A549 treated with DMSO at 1 μM for 4 hours (cell line): ENCODE data around the gene SIN3A. TPM values are rescaled to one million over a fixed set of nuclear protein-coding genes. Genes with fewer than 3 reads are reported as not detected.

Source experiments
- total RNA-seq: library from RNA; stranded (reverse); fragments of 200-300 nt; extraction: Qiagen RNA extraction; gene quantifications from 5 replicates; pipeline ENCODE4 v1.2.3, GENCODE V29; 2022; ENCODE audit warnings: low read depth

The SIN3A gene
- 29.2 to 38.7 TPM (median 36.8 TPM) in 5 replicates for total RNA-seq

GRCh38 chr15:75451674-75452363 is at the start of gene SIN3A:
SIN3A (minus strand) TSS chr15:75451690; CDS start chr15:75430375, 21,315 bp downstream.

GRCh38 chr15:75367913-75368688 is 83.4 kb downstream of the SIN3A start, which contains the start of gene MAN2C1:
MAN2C1 (minus strand) TSS chr15:75368607; CDS start chr15:75368583, 24 bp downstream.

GRCh38 chr15:75346796-75347221 is 104.7 kb downstream of the SIN3A start, which contains the start of gene NEIL1:
NEIL1 (plus strand) TSS chr15:75347039; CDS start chr15:75348906, 1,867 bp downstream.

GRCh38 chr15:75335705-75336355 is 115.7 kb downstream of the SIN3A start, which contains the start of gene COMMD4:
COMMD4 (plus strand) TSS chr15:75336063; CDS start chr15:75336090, 27 bp downstream.

Other genes with a start within 250 kb of the SIN3A start
- 26.7 to 33.3 TPM (median 29.1 TPM) in 5 replicates for gene C15orf39, start 249.8 kb downstream of the SIN3A start, total RNA-seq
- gene GOLGA6C, start 193.4 kb downstream of the SIN3A start, total RNA-seq = 0.06 TPM in 1 of 5 replicates, not detected in the others
- 0.11 to 0.12 TPM in 2 of 5 replicates, not detected in the others for gene GOLGA6D, start 168.9 kb downstream of the SIN3A start, total RNA-seq
- gene COMMD4, start 115.6 kb downstream of the SIN3A start, total RNA-seq = 163 to 201 TPM (median 176 TPM) in 5 replicates
- gene NEIL1, start 104.7 kb downstream of the SIN3A start, total RNA-seq = 0.80 to 2.9 TPM (median 2.7 TPM) in 5 replicates
- gene MAN2C1, start 83.1 kb downstream of the SIN3A start, total RNA-seq = 68.6 to 83.0 TPM (median 80.2 TPM) in 5 replicates
- gene PTPN9, start 127.6 kb upstream of the SIN3A start, total RNA-seq = 39.1 to 52.0 TPM (median 47.4 TPM) in 5 replicates
- gene SNUPN, start 174.0 kb upstream of the SIN3A start, total RNA-seq = 30.8 to 33.7 TPM (median 32.2 TPM) in 5 replicates
- 98.0 to 137 TPM (median 128 TPM) in 5 replicates for gene IMP3, start 188.5 kb upstream of the SIN3A start, total RNA-seq
- gene SNX33, start 196.2 kb upstream of the SIN3A start, total RNA-seq = 12.9 to 18.5 TPM (median 16.1 TPM) in 5 replicates